Common myeloid progenitor, CD34-positive (primary cell): Measurements from ENCODE around the gene MTCH1.

Source experiments
- CTCF ChIA-PET: fragments of 350-600 bp; sonication (Branson Sonifier 250); formaldehyde crosslinking; loops from one replicate; lab custom pipeline; 2021; ENCODE audit warnings: antibody characterized with exemption; lab: Charles Lee
- POLR2A ChIA-PET: fragments of 350-600 bp; sonication (Branson Sonifier 250); formaldehyde crosslinking; loops from one replicate; lab custom pipeline; 2021; ENCODE audit warnings: antibody characterized with exemption; lab: Charles Lee
- DNase-seq, 3 donors: peaks; one replicate each; pipeline versions ENCODE4 v3.0.0 to v3.0.0-alpha.2; 2013
- H3K27ac ChIP-seq, 2 experiments: 1 replicate in 1 of 2; 2 replicates in 1 of 2; pipeline ENCODE4 v1.7.0; 2013; ENCODE audit warnings: inconsistent platforms in 2 of 2, low read length in 2 of 2, mild to moderate bottlenecking in 2 of 2, low read depth in 1 of 2, moderate library complexity in 1 of 2; ENCODE audit not compliant: severe bottlenecking in 2 of 2, insufficient read depth in 1 of 2, poor library complexity in 1 of 2
- H3K27me3 ChIP-seq, 5 experiments: replicated peaks in 2 of 5; 1 replicate in 3 of 5; 2 replicates in 2 of 5; pipeline versions ENCODE4 v1.6.1 to v1.7.0; 2013; ENCODE audit warnings: low read length in 4 of 5, mild to moderate bottlenecking in 2 of 5, moderate library complexity in 2 of 5, inconsistent platforms in 1 of 5; ENCODE audit not compliant: insufficient read depth in 5 of 5, control insufficient read depth in 4 of 5
- H3K36me3 ChIP-seq, 4 experiments: 1 replicate in 2 of 4; 2 replicates in 2 of 4; pipeline versions ENCODE4 v1.6.1 to v1.7.0; 2013; ENCODE audit warnings: low read length in 3 of 4, control low read depth in 1 of 4, mild to moderate bottlenecking in 1 of 4; ENCODE audit not compliant: control insufficient read depth in 4 of 4, insufficient read depth in 4 of 4
- H3K4me1 ChIP-seq, 4 experiments: 1 replicate in 3 of 4; 2 replicates in 1 of 4; pipeline versions ENCODE4 v1.6.1 to v1.7.1; 2013; ENCODE audit warnings: low read length in 3 of 4, mild to moderate bottlenecking in 3 of 4, control low read depth in 1 of 4, inconsistent platforms in 1 of 4, moderate library complexity in 1 of 4; ENCODE audit not compliant: control insufficient read depth in 4 of 4, insufficient read depth in 4 of 4; ENCODE audit errors: control extremely low read depth in 1 of 4
- H3K4me3 ChIP-seq, 7 experiments: 1 replicate in 4 of 7; 2 replicates in 3 of 7; pipeline versions ENCODE4 v1.5.1 to v1.7.0; 2013; ENCODE audit warnings: mild to moderate bottlenecking in 7 of 7, low read length in 6 of 7, moderate library complexity in 6 of 7, inconsistent platforms in 2 of 7, low read depth in 2 of 7, control low read depth in 1 of 7; ENCODE audit not compliant: insufficient read depth in 4 of 7, control insufficient read depth in 1 of 7; ENCODE audit errors: extremely low read depth in 1 of 7
- H3K9me3 ChIP-seq, 5 experiments: 1 replicate in 4 of 5; 2 replicates in 1 of 5; pipeline versions ENCODE4 v1.6.1 to v1.7.1; 2013; ENCODE audit warnings: low read length in 4 of 5, mild to moderate bottlenecking in 2 of 5, inconsistent platforms in 1 of 5, low read depth in 1 of 5, moderate library complexity in 1 of 5; ENCODE audit not compliant: control insufficient read depth in 4 of 5, insufficient read depth in 2 of 5; ENCODE audit errors: control extremely low read depth in 1 of 5
- WGBS: methylation state at CpG from one replicate; pipeline ENCODE4 v1.1.5; 2013; ENCODE audit not compliant: insufficient coverage; 5-methylcytosine and 5-hydroxymethylcytosine counted together

MTCH1 gene

DNA sequence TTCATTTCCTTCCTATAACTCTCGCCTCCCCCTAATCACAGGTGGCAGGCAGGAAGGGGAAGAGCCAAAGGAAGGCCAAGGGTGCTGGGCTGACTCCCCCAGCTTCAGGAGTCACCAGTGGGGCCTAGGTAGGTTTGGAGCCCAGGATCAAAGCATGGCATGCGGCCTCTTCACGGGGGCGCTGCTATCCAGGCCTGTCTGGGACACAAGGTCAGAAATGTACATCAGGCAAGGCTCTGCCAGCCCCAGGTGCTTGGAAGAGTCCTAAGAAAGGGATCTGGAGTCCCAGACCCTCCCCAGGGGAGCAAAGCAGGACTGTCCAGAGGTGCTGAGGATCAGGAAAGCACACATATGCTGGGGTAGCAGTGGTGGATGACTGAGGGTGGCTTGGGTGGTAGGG, 21.1 kb downstream of the MTCH1 start:
- 59% methylated on average over 4 of the region's 4 CpGs for WGBS
- H3K4me3 ChIP-seq: no peak overlapping the region
- no peak overlapping the region for H3K27ac ChIP-seq
- peaks cover 0 to 22% (median 15%) of the 10 kb centered on the region in 5 experiments for H3K27me3 ChIP-seq
- POLR2A ChIA-PET: no interaction called here
- CTCF ChIA-PET: interaction anchor here (0.6 to 3.8 kb wide), 4 partner anchors 12 to 1432 kb away, joined by 3 to 16 read pairs (median 5); no protein-coding TSS in a partner anchor
- peaks cover 3 to 25% (median 23%) of the 10 kb centered on the region in 4 experiments for H3K4me1 ChIP-seq
- no peaks in the 10 kb centered on the region for H3K9me3 ChIP-seq
- H3K36me3 ChIP-seq: peaks cover 2 to 34% (median 25%) of the 10 kb centered on the region in 4 experiments
- DNase-seq: no peak

DNA sequence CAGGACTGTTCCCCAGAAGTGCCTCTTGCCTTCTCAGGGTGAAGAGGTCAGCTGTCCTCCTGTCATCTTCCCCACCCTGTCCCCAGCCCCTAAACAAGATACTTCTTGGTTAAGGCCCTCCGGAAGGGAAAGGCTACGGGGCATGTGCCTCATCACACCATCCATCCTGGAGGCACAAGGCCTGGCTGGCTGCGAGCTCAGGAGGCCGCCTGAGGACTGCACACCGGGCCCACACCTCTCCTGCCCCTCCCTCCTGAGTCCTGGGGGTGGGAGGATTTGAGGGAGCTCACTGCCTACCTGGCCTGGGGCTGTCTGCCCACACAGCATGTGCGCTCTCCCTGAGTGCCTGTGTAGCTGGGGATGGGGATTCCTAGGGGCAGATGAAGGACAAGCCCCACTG, 21.6 kb downstream of the MTCH1 start:
- POLR2A ChIA-PET: interaction anchor here (0.6 to 1.2 kb wide), 3 partner anchors 11 to 91 kb away, joined by 3 to 4 read pairs (median 3); partner anchors contain the start of genes MTCH1 and PI16
- no peak overlapping the region for H3K4me3 ChIP-seq
- WGBS: 94% methylated on average over 3 of the region's 6 CpGs
- H3K36me3 ChIP-seq: peaks cover 2 to 28% (median 20%) of the 10 kb centered on the region in 4 experiments
- H3K27ac ChIP-seq: no peak overlapping the region
- peaks cover 3 to 25% (median 23%) of the 10 kb centered on the region in 4 experiments for H3K4me1 ChIP-seq
- peaks cover 0 to 23% (median 17%) of the 10 kb centered on the region in 5 experiments for H3K27me3 ChIP-seq
- no peaks in the 10 kb centered on the region for H3K9me3 ChIP-seq
- CTCF ChIA-PET: interaction anchor here (0.6 to 3.8 kb wide), 5 partner anchors 12 to 1432 kb away, joined by 3 to 16 read pairs (median 4); no protein-coding TSS in a partner anchor
- no peak for DNase-seq

DNA sequence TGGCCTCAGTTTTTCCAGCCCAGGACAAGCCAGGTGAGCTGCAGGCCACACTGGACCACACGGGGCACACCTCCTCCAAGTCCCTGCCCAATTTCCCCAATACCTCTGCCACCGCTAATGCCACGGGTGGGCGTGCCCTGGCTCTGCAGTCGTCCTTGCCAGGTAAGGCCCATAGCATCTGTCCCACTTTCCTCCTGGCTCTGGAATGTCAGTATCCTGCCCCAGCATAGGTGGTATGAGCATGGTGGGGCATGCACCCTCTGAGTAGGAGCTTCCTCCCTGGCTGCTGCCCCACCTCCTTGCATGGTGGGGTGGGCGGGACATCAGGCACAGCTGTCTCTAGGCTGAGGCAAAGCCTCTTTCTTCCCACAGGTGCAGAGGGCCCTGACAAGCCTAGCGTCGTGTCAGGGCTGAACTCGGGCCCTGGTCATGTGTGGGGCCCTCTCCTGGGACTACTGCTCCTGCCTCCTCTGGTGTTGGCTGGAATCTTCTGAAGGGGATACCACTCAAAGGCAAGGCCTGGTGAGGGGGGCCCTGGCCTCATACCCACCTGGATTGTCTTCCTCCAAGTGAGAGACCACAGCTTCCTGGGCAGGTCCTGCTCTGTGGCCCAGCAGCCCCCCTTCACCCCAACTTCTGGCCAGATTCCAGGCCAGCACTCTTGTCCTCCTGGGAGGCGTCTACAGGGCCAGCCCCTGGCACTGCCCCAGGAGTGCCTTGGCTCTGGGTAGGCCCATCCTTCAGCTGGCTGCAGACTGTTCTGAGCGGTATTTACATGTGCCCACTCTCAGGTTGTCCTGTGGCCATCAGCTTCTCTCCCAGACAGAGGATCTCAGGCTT, 22.3 kb downstream of the MTCH1 start:
- peaks cover 3 to 25% (median 23%) of the 10 kb centered on the region in 4 experiments for H3K4me1 ChIP-seq
- no peak overlapping the region for H3K27ac ChIP-seq
- DNase-seq: peak; percentile 52 to 87 (median 84)
- H3K27me3 ChIP-seq: peaks cover 0 to 30% (median 17%) of the 10 kb centered on the region in 5 experiments
- H3K9me3 ChIP-seq: no peaks in the 10 kb centered on the region
- ChIA-PET POLR2A (interaction anchor here (0.6 to 1.2 kb wide), 4 partner anchors 10 to 92 kb away, joined by 3 to 4 read pairs (median 3); partner anchors contain the start of genes MTCH1 and PI16), CTCF (interaction anchor here (0.7 to 3.8 kb wide), 7 partner anchors 9 to 106 kb away, joined by 3 to 16 read pairs (median 5); partner anchors contain the start of gene PI16)
- WGBS: 44% methylated on average over 11 of the region's 11 CpGs
- H3K36me3 ChIP-seq: peaks cover 0 to 21% (median 14%) of the 10 kb centered on the region in 4 experiments
- peak overlapping the region in 2 of 7 experiments; percentile 1 to 19 for H3K4me3 ChIP-seq

DNA sequence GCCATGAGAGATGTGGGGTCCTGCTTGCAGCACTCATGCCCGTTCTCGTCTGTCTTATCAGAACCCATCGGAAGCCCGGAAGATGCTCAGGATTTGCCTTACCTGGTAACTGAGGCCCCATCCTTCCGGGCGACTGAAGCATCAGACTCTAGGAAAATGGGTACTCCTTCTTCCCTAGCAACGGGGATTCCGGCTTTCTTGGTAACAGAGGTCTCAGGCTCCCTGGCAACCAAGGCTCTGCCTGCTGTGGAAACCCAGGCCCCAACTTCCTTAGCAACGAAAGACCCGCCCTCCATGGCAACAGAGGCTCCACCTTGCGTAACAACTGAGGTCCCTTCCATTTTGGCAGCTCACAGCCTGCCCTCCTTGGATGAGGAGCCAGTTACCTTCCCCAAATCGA, 23.1 kb downstream of the MTCH1 start:
- Histone ChIP-seq H3K27ac (no peak overlapping the region), H3K27me3 (peaks cover 0 to 37% (median 21%) of the 10 kb centered on the region in 5 experiments), H3K9me3 (no peaks in the 10 kb centered on the region), H3K4me1 (peaks cover 3 to 25% (median 23%) of the 10 kb centered on the region in 4 experiments), H3K36me3 (peaks cover 0 to 13% (median 7%) of the 10 kb centered on the region in 4 experiments), H3K4me3 (no peak overlapping the region)
- peak; percentile 90 to 97 (median 94) for DNase-seq
- ChIA-PET POLR2A (interaction anchor here (0.6 to 0.9 kb wide), 2 partner anchors 51 to 89 kb away, joined by 3 read pairs; no protein-coding TSS in a partner anchor), CTCF (interaction anchor here (0.7 to 3.8 kb wide), 5 partner anchors 8 to 65 kb away, joined by 3 to 16 read pairs (median 5); partner anchors contain the start of gene PI16)
- WGBS: 11% methylated on average over 11 of the region's 12 CpGs

DNA sequence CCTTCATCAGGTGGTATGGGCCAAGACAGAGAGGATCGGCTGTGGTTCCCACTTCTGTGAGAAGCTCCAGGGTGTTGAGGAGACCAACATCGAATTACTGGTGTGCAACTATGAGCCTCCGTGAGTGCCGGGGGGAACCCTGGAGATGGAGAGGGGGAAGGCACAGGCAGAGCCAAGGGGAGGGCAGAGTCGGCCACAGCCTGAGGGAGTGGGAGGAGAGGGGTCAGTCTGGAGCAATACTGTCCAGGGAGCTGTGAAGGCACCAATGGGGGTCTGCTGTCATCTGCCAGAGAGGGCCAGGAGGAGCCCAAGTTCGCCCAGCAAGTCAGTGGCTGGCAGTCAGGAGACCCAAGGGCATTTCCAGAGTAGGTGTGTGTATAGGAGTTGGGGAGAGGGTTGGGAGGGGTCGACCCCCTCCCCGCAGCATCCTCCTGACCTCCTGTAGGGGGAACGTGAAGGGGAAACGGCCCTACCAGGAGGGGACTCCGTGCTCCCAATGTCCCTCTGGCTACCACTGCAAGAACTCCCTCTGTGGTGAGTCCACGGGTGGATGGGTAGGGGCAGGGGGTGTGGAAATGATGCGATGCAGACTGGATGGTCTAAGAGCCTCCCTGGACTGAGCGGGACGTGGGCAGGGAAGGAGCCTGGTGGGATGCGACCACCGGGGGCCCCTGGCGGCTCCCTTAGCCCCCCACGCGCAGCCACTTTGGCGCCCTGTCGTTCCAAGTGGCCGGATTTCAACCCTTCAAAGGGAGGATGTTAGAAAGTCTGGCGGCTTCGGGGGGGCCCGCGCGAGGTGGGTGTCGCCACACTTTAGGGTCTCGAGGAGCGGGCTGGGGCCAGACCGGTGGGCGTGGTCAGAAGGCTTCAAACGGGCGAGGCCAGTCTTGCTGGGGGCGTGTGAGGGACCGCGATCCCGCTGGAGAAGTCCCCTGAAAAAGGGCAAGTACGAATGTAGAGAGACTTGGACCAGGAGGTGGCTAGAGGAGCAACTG, 24.3 kb downstream of the MTCH1 start:
- DNase-seq: no peak
- Histone ChIP-seq H3K27me3 (peaks cover 0 to 49% (median 28%) of the 10 kb centered on the region in 5 experiments), H3K4me1 (peaks cover 3 to 25% (median 23%) of the 10 kb centered on the region in 4 experiments), H3K9me3 (no peaks in the 10 kb centered on the region), H3K27ac (no peak overlapping the region), H3K36me3 (peaks cover 0 to 5% (median 0%) of the 10 kb centered on the region in 4 experiments), H3K4me3 (no peak overlapping the region)
- 64% methylated on average over 33 of the region's 40 CpGs for whole genome bisulfite sequencing
- ChIA-PET POLR2A (no interaction called here), CTCF (interaction anchor here (1.1 to 1.6 kb wide), 2 partner anchors 14 to 56 kb away, joined by 3 to 5 read pairs; no protein-coding TSS in a partner anchor)

DNA sequence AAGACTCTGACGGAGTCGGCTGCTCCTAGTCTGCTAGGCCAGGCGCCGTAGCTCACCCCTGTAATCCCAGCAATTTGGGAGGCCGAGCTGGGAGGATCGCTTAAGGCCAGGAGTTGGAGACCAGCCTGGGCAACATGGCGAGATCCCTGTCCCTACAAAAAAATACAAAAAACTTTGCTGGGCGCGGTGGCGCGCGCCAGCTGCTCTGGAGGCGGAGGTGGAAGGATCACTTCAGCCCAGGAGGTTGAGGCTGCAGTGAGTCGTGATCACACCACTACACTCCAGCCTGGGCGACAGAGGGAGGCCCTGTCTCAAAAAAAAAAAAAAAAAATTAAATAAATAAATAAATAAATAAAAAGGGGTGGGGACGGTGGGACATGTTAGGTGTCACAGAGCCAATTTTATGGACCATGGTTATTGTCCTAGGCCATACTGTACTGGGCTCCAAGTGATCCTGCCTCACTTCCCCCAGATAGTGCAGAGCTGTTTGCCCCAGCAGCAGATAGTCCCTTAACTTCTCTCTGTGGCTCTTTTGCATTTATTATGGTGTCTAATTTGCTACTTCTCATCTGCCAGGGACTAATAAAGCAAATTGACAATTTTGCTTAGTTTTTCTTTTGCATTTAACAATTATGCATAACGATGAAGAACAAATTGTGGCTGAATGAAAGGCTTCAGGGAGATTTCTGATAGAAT, 26.3 kb downstream of the MTCH1 start:
- no peak overlapping the region for H3K27ac ChIP-seq
- H3K36me3 ChIP-seq: no peaks in the 10 kb centered on the region
- H3K4me3 ChIP-seq: no peak overlapping the region
- ChIA-PET POLR2A (no interaction called here), CTCF (no interaction called here)
- peaks cover 0 to 68% (median 40%) of the 10 kb centered on the region in 5 experiments for H3K27me3 ChIP-seq
- no peaks in the 10 kb centered on the region for H3K9me3 ChIP-seq
- H3K4me1 ChIP-seq: peaks cover 2 to 34% (median 30%) of the 10 kb centered on the region in 4 experiments
- WGBS: 100% methylated on average over 8 of the region's 17 CpGs
- DNase-seq: no peak
